GM23338 (cell line): Measurements from ENCODE around the gene SPINT3. TPM values are rescaled to one million over a fixed set of nuclear protein-coding genes. Genes with fewer than 3 reads are reported as not detected.

Source experiments
- ATAC-seq: fragments of 200-7000 bp; cut with Tn5 transposase; 3 replicates; pipeline ENCODE4 v1.9.1; 2020
- DNase-seq: peaks from one replicate; pipeline ENCODE4 v3.0.0-alpha.2; 2015; ENCODE audit warnings: low spot score
- H2AFZ ChIP-seq: fragments of 200-600 bp; sonication (generic); 2 replicates; pipeline ENCODE4 v1.8.0; 2016; ENCODE audit warnings: antibody characterized with exemption, mild to moderate bottlenecking, moderate library complexity
- H3F3A ChIP-seq: fragments of 200-600 bp; sonication (generic); replicated peaks from 2 replicates; pipeline ENCODE4 v1.8.0; 2017; ENCODE audit warnings: antibody characterized with exemption, mixed run types, low read depth
- H3K27ac ChIP-seq: fragments of 200-600 bp; sonication (generic); 2 replicates; pipeline ENCODE4 v1.6.1; 2016; ENCODE audit warnings: low read depth
- H3K27me3 ChIP-seq: fragments of 200-600 bp; sonication (generic); 2 replicates; pipeline ENCODE4 v1.8.0; 2016; ENCODE audit warnings: mild to moderate bottlenecking, mixed run types, moderate library complexity; ENCODE audit not compliant: insufficient read depth
- H3K36me3 ChIP-seq: fragments of 200-600 bp; sonication (generic); 2 replicates; pipeline ENCODE4 v1.8.0; 2016; ENCODE audit warnings: mild to moderate bottlenecking; ENCODE audit not compliant: insufficient read depth
- H3K4me1 ChIP-seq: fragments of 200-600 bp; sonication (generic); 2 replicates; pipeline ENCODE4 v1.8.0; 2016; ENCODE audit warnings: mild to moderate bottlenecking, moderate library complexity; ENCODE audit not compliant: insufficient read depth
- H3K4me2 ChIP-seq: fragments of 200-600 bp; sonication (generic); 2 replicates; pipeline ENCODE4 v1.7.1; 2017; ENCODE audit warnings: mixed run types
- H3K4me3 ChIP-seq: fragments of 200-600 bp; sonication (generic); 2 replicates; pipeline ENCODE4 v1.6.1; 2016; ENCODE audit warnings: mixed run types
- H3K79me2 ChIP-seq: fragments of 200-600 bp; sonication (generic); replicated peaks from 2 replicates; pipeline ENCODE4 v1.8.0; 2017; ENCODE audit warnings: mild to moderate bottlenecking; ENCODE audit not compliant: insufficient read depth
- H3K9me2 ChIP-seq: fragments of 200-600 bp; sonication (generic); 2 replicates; pipeline ENCODE4 v1.8.0; 2017; ENCODE audit not compliant: insufficient read depth
- H4K20me1 ChIP-seq: fragments of 200-600 bp; sonication (generic); replicated peaks from 2 replicates; pipeline ENCODE4 v1.8.0; 2017; ENCODE audit warnings: mild to moderate bottlenecking; ENCODE audit not compliant: insufficient read depth
- H3K27ac Mint-ChIP-seq: 2 replicates; pipeline ENCODE4 v1.8.0; 2020; ENCODE audit warnings: inconsistent platforms, mild to moderate bottlenecking, moderate library complexity, mixed read lengths
- H3K27me3 Mint-ChIP-seq: 3 replicates; pipeline ENCODE4 v1.8.0; 2022; ENCODE audit warnings: low read depth, mild to moderate bottlenecking, moderate library complexity, mixed read lengths, inconsistent platforms; ENCODE audit not compliant: insufficient read depth, poor library complexity
- H3K36me3 Mint-ChIP-seq: 3 replicates; pipeline ENCODE4 v1.8.0; 2021; ENCODE audit warnings: low read depth, mild to moderate bottlenecking, inconsistent platforms, moderate library complexity, mixed read lengths
- H3K4me1 Mint-ChIP-seq: 3 replicates; pipeline ENCODE4 v1.8.0; 2020; ENCODE audit warnings: mild to moderate bottlenecking, inconsistent platforms, mixed read lengths
- H3K4me3 Mint-ChIP-seq: 3 replicates; pipeline ENCODE4 v1.8.0; 2021; ENCODE audit warnings: moderate library complexity, mild to moderate bottlenecking, inconsistent platforms, mixed read lengths
- H3K9me3 Mint-ChIP-seq: 3 replicates; pipeline ENCODE4 v1.8.0; 2020; ENCODE audit warnings: moderate library complexity, mild to moderate bottlenecking, inconsistent platforms, mixed read lengths
- EZH2 ChIP-seq: fragments of 200-600 bp; sonication (generic); IDR thresholded peaks from one replicate; pipeline ENCODE4 v1.8.0; 2017; ENCODE audit warnings: antibody characterized with exemption, mild to moderate bottlenecking, low read depth; ENCODE audit not compliant: unreplicated experiment
- STAT1 ChIP-seq: IDR thresholded peaks from one replicate; pipeline ENCODE4 v1.6.1; 2016; ENCODE audit warnings: antibody characterized with exemption; ENCODE audit not compliant: unreplicated experiment
- long read RNA-seq: library from polyadenylated mRNA; unstranded; transcript quantifications from one replicate; pipeline ENCODE4 v2.0.0, GENCODE V29; 2020; ENCODE audit not compliant: unreplicated experiment
- polyA plus RNA-seq: library from polyadenylated mRNA; unstranded; fragments of >200 nt; fragmentation: Nextera tagmentation; extraction: Ambion mirVana; gene quantifications from 2 replicates; pipeline ENCODE4 v1.2.1, GENCODE V29; 2016
- total RNA-seq: library from RNA; depleted of rRNA; stranded (reverse); fragments of >200 nt; shearing (Covaris generic); gene quantifications from 2 replicates; pipeline ENCODE4 v1.2.3, GENCODE V29; 2014; rRNA removed
- TF ChIP-seq, protein P1 (sequence below): IDR thresholded peaks from 2 replicates; pipeline ENCODE4 v1.6.1; 2016; ENCODE audit warnings: antibody characterized with exemption
- TF ChIP-seq, protein P2 (sequence below): fragments of 250-450 bp; sonication (Bioruptor Pico); IDR thresholded peaks from 2 replicates; pipeline ENCODE4 v1.5.0; 2020; ENCODE audit warnings: mild to moderate bottlenecking, moderate library complexity
- TF ChIP-seq, protein P3 (sequence below): IDR thresholded peaks from one replicate; pipeline ENCODE4 v1.6.1; 2018; ENCODE audit warnings: antibody characterized with exemption; ENCODE audit not compliant: unreplicated experiment

The SPINT3 gene, protein sequence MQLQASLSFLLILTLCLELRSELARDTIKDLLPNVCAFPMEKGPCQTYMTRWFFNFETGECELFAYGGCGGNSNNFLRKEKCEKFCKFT
- not detected in 2 replicates for total RNA-seq
- polyA plus RNA-seq, result not detected in 2 replicates
- long read RNA-seq, result 0 reads

DNA sequence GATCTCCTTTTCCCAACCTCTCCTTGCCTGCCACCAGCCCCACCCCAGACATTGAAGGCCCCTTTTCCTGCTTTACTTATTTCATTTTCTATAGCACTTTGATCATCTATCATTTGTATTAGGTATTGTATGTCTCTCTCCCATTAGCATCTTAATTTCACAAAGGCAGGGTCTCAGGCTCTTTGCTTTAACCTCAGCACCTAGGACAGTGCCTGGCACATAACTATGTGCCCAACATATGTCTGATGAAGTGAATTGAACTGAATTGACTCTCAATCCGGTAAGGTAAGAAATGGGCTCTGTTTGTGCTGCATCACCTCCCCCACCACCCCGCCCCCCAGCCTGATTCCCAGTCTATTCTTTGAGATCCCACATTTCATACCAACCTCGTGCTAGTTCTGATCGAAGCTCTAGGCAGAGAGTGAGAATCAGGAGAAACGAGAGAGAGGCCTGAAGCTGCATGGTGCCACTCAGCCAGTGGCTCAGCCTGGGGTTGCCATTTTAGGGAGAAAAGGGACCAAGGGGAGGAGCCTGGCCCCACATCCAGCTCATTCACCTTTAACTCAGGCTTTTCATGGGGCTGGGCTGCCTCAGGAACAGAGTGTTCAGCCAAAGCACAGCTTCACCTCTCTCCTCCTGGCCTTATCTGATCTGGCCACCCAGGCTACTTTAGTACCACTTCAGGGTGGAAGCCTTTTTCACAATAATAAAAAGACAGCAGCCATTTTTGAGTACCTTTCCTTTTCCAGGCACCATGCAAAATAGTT, at the start of gene SPINT3:
SPINT3 (minus strand) TSS at position 476 of the 767 bp plus-strand sequence; CDS start at position 462, 14 bp downstream.
- H3K27ac ChIP-seq, result no peak within 1 kb of the TSS
- no peak within 1 kb of the TSS for H3K4me3 ChIP-seq
- Mint-ChIP-seq H3K36me3 (no peaks in the 10 kb centered on the region), H3K4me3 (no peak within 1 kb of the TSS), H3K27ac (no peak within 1 kb of the TSS), H3K9me3 (no peaks in the 10 kb centered on the region), H3K4me1 (peaks cover 8% of the 10 kb centered on the region; the same call in 2 of the 3 replicates), H3K27me3 (peaks cover 1% of the 10 kb centered on the region)
- H3K36me3 ChIP-seq, result no peaks in the 10 kb centered on the region
- no peak within 1 kb of the TSS for H3K4me2 ChIP-seq
- no peaks in the 10 kb centered on the region for H3K4me1 ChIP-seq
- no peaks in the 10 kb centered on the region for H3F3A ChIP-seq
- no peaks in the 10 kb centered on the region for H3K27me3 ChIP-seq
- ATAC-seq (peak; percentile 51), DNase-seq (peak; percentile 23)
- no peaks in the 10 kb centered on the region for H3K79me2 ChIP-seq
- TF ChIP-seq, protein P1, sequence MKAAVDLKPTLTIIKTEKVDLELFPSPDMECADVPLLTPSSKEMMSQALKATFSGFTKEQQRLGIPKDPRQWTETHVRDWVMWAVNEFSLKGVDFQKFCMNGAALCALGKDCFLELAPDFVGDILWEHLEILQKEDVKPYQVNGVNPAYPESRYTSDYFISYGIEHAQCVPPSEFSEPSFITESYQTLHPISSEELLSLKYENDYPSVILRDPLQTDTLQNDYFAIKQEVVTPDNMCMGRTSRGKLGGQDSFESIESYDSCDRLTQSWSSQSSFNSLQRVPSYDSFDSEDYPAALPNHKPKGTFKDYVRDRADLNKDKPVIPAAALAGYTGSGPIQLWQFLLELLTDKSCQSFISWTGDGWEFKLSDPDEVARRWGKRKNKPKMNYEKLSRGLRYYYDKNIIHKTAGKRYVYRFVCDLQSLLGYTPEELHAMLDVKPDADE, result no peak
- TF ChIP-seq, protein P2, sequence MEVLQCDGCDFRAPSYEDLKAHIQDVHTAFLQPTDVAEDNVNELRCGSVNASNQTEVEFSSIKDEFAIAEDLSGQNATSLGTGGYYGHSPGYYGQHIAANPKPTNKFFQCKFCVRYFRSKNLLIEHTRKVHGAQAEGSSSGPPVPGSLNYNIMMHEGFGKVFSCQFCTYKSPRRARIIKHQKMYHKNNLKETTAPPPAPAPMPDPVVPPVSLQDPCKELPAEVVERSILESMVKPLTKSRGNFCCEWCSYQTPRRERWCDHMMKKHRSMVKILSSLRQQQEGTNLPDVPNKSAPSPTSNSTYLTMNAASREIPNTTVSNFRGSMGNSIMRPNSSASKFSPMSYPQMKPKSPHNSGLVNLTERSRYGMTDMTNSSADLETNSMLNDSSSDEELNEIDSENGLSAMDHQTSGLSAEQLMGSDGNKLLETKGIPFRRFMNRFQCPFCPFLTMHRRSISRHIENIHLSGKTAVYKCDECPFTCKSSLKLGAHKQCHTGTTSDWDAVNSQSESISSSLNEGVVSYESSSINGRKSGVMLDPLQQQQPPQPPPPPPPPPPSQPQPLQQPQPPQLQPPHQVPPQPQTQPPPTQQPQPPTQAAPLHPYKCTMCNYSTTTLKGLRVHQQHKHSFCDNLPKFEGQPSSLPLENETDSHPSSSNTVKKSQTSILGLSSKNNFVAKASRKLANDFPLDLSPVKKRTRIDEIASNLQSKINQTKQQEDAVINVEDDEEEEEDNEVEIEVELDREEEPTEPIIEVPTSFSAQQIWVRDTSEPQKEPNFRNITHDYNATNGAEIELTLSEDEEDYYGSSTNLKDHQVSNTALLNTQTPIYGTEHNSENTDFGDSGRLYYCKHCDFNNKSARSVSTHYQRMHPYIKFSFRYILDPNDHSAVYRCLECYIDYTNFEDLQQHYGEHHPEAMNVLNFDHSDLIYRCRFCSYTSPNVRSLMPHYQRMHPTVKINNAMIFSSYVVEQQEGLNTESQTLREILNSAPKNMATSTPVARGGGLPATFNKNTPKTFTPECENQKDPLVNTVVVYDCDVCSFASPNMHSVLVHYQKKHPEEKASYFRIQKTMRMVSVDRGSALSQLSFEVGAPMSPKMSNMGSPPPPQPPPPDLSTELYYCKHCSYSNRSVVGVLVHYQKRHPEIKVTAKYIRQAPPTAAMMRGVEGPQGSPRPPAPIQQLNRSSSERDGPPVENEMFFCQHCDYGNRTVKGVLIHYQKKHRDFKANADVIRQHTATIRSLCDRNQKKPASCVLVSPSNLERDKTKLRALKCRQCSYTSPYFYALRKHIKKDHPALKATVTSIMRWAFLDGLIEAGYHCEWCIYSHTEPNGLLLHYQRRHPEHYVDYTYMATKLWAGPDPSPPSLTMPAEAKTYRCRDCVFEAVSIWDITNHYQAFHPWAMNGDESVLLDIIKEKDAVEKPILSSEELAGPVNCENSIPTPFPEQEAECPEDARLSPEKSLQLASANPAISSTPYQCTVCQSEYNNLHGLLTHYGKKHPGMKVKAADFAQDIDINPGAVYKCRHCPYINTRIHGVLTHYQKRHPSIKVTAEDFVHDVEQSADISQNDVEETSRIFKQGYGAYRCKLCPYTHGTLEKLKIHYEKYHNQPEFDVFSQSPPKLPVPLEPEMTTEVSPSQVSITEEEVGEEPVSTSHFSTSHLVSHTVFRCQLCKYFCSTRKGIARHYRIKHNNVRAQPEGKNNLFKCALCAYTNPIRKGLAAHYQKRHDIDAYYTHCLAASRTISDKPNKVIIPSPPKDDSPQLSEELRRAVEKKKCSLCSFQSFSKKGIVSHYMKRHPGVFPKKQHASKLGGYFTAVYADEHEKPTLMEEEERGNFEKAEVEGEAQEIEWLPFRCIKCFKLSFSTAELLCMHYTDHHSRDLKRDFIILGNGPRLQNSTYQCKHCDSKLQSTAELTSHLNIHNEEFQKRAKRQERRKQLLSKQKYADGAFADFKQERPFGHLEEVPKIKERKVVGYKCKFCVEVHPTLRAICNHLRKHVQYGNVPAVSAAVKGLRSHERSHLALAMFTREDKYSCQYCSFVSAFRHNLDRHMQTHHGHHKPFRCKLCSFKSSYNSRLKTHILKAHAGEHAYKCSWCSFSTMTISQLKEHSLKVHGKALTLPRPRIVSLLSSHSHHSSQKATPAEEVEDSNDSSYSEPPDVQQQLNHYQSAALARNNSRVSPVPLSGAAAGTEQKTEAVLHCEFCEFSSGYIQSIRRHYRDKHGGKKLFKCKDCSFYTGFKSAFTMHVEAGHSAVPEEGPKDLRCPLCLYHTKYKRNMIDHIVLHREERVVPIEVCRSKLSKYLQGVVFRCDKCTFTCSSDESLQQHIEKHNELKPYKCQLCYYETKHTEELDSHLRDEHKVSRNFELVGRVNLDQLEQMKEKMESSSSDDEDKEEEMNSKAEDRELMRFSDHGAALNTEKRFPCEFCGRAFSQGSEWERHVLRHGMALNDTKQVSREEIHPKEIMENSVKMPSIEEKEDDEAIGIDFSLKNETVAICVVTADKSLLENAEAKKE (CRISPR knock-in tag), result no peak
- TF ChIP-seq, protein P3, sequence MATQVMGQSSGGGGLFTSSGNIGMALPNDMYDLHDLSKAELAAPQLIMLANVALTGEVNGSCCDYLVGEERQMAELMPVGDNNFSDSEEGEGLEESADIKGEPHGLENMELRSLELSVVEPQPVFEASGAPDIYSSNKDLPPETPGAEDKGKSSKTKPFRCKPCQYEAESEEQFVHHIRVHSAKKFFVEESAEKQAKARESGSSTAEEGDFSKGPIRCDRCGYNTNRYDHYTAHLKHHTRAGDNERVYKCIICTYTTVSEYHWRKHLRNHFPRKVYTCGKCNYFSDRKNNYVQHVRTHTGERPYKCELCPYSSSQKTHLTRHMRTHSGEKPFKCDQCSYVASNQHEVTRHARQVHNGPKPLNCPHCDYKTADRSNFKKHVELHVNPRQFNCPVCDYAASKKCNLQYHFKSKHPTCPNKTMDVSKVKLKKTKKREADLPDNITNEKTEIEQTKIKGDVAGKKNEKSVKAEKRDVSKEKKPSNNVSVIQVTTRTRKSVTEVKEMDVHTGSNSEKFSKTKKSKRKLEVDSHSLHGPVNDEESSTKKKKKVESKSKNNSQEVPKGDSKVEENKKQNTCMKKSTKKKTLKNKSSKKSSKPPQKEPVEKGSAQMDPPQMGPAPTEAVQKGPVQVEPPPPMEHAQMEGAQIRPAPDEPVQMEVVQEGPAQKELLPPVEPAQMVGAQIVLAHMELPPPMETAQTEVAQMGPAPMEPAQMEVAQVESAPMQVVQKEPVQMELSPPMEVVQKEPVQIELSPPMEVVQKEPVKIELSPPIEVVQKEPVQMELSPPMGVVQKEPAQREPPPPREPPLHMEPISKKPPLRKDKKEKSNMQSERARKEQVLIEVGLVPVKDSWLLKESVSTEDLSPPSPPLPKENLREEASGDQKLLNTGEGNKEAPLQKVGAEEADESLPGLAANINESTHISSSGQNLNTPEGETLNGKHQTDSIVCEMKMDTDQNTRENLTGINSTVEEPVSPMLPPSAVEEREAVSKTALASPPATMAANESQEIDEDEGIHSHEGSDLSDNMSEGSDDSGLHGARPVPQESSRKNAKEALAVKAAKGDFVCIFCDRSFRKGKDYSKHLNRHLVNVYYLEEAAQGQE, result peak; percentile 67
- TF ChIP-seq STAT1 (no peak), EZH2 (no peak)
- H2AFZ ChIP-seq, result no peak within 1 kb of the TSS
- H4K20me1 ChIP-seq, result no peaks in the 10 kb centered on the region
- H3K9me2 ChIP-seq, result 0 out of 2 replicates have a peak, but pooled peaks cover 4% of the 10 kb centered on the region
